ENCODE measurements around the gene SCFD2.
"Not testable (repeated sequence)": the region's sequence is repeated elsewhere in the genome, so short reads cannot be mapped to it uniquely, and the experiment has no call there.

The SCFD2 gene

GRCh38 chr4:53185869-53186585, 179.8 kb downstream of the SCFD2 start:
- no peak for DNase-seq

- DNase-seq, result no peak
Observed at GRCh38 chr4:53183754-53184153, 182.1 kb downstream of the SCFD2 start.

- DNase-seq, result not testable (repeated sequence)
Observed at GRCh38 chr4:53177751-53178150, 188.1 kb downstream of the SCFD2 start.

GRCh38 chr4:53175640-53176039, 190.2 kb downstream of the SCFD2 start:
- no peak for DNase-seq

GRCh38 chr4:53174823-53175222, 191.0 kb downstream of the SCFD2 start:
- DNase-seq, result no peak

GRCh38 chr4:53173576-53173975, 192.3 kb downstream of the SCFD2 start:
- DNase-seq, result no peak

- no peak for DNase-seq
Observed at GRCh38 chr4:53171797-53172196, 194.1 kb downstream of the SCFD2 start.

GRCh38 chr4:53169695-53170617, 195.9 kb downstream of the SCFD2 start:
- DNase-seq, result no peak

GRCh38 chr4:53168228-53168627, 197.6 kb downstream of the SCFD2 start:
- DNase-seq, result no peak

- DNase-seq, result no peak
Observed at GRCh38 chr4:53162969-53163368, 202.9 kb downstream of the SCFD2 start.

GRCh38 chr4:53161787-53162433, 204.0 kb downstream of the SCFD2 start:
- no peak for DNase-seq

GRCh38 chr4:53161051-53161786, 204.6 kb downstream of the SCFD2 start:
- DNase-seq, result no peak

- no peak for DNase-seq
Observed at GRCh38 chr4:53156896-53157295, 209.0 kb downstream of the SCFD2 start.

GRCh38 chr4:53152467-53152866, 213.4 kb downstream of the SCFD2 start:
- no peak for DNase-seq

GRCh38 chr4:53151489-53151788, 214.4 kb downstream of the SCFD2 start:
- no peak for DNase-seq

- DNase-seq, result no peak
Observed at GRCh38 chr4:53150631-53151488, 215.0 kb downstream of the SCFD2 start.

- no peak for DNase-seq
Observed at GRCh38 chr4:53147711-53148110, 218.2 kb downstream of the SCFD2 start.

- DNase-seq, result no peak
Observed at GRCh38 chr4:53147197-53147596, 218.7 kb downstream of the SCFD2 start.

GRCh38 chr4:53141308-53141707, 224.6 kb downstream of the SCFD2 start:
- DNase-seq, result no peak

GRCh38 chr4:53139256-53139655, 226.6 kb downstream of the SCFD2 start:
- not testable (repeated sequence) for DNase-seq

- no peak for DNase-seq
Observed at GRCh38 chr4:53137468-53137867, 228.4 kb downstream of the SCFD2 start.

- DNase-seq, result no peak
Observed at GRCh38 chr4:53136954-53137353, 228.9 kb downstream of the SCFD2 start.

All from NCI-H526 treated with DMSO at 0.1 percent for 48 hours (cell line).